GM12878 (cell line): ENCODE results near the gene DIDO1. TPM values are rescaled to one million over a fixed set of nuclear protein-coding genes. Genes with fewer than 3 reads are reported as not detected.
"Not testable (repeated sequence)": the region's sequence is repeated elsewhere in the genome, so short reads cannot be mapped to it uniquely, and the experiment has no call there.

Experiments used
- ATAC-seq: fragments of 200-7000 bp; cut with Tn5 transposase; 3 replicates; pipeline ENCODE4 v1.9.1; 2020; ENCODE audit warnings: mild to moderate bottlenecking, moderate library complexity
- BruUV-seq: library from RNA; stranded (reverse); fragments of 400-500 nt; replicated peaks from 2 replicates; lab custom pipeline; 2021; lab: Mats Ljungman, UMichigan
- CTCF ChIA-PET: fragments of 300-600 bp; sonication (Branson Sonifier 250); formaldehyde crosslinking; extraction: SDS; loops from one replicate; lab custom pipeline; 2021; ENCODE audit warnings: inconsistent platforms; lab: Yijun Ruan, JAX
- POLR2A ChIA-PET: fragments of 350-600 bp; formaldehyde crosslinking; extraction: SDS; loops from one replicate; lab custom pipeline; 2021; ENCODE audit warnings: inconsistent platforms; lab: Charles Lee
- RAD21 ChIA-PET: fragments of 300-600 bp; sonication (Branson Sonifier 250); formaldehyde crosslinking; loops from one replicate; lab custom pipeline; 2023; ENCODE audit warnings: antibody characterized with exemption; ENCODE audit not compliant: unreplicated experiment; lab: Charles Lee
- SMC1A ChIA-PET: fragments of 300-600 bp; sonication (Branson Sonifier 250); formaldehyde crosslinking; loops from one replicate; lab custom pipeline; 2023; ENCODE audit not compliant: unreplicated experiment, uncharacterized antibody; lab: Charles Lee
- DNase-seq: peaks from one replicate; pipeline ENCODE4 v3.0.0-alpha.2; 2011; ENCODE audit warnings: low read depth, low spot score
- FAIRE-seq: peaks from 3 replicates; lab custom pipeline; 2011; peaks lifted over from hg19 to GRCh38; lab: Jason Lieb, UNC
- H2AFZ ChIP-seq: 2 replicates; pipeline ENCODE4 v1.6.0; 2011; ENCODE audit warnings: low read depth, low read length, control low read depth; ENCODE audit not compliant: control insufficient read depth
- H3K27ac ChIP-seq: 2 replicates; pipeline ENCODE4 v1.5.1; 2011; ENCODE audit warnings: control low read depth; ENCODE audit not compliant: control insufficient read depth, insufficient read depth
- H3K27me3 ChIP-seq, 2 experiments: replicated peaks in 1 of 2; 2 replicates each; pipeline versions ENCODE4 v1.6.0 to v1.6.1; 2011; ENCODE audit warnings: low read length in 1 of 2; ENCODE audit not compliant: control insufficient read depth in 2 of 2, insufficient read depth in 2 of 2
- H3K36me3 ChIP-seq, 2 experiments: 2 replicates each; pipeline ENCODE4 v1.5.1; 2011; ENCODE audit warnings: low read length in 1 of 2; ENCODE audit not compliant: control insufficient read depth in 2 of 2, insufficient read depth in 2 of 2
- H3K4me1 ChIP-seq: 2 replicates; pipeline ENCODE4 v1.6.1; 2011; ENCODE audit warnings: mild to moderate bottlenecking, low read length, moderate library complexity, mixed read lengths; ENCODE audit not compliant: control insufficient read depth, insufficient read depth
- H3K4me2 ChIP-seq: 2 replicates; pipeline ENCODE4 v1.6.0; 2011; ENCODE audit warnings: control low read depth; ENCODE audit not compliant: control insufficient read depth, insufficient read depth
- H3K4me3 ChIP-seq: fragments of 200-600 bp; sonication (generic); 2 replicates; pipeline ENCODE4 v1.5.1; 2016
- H3K79me2 ChIP-seq: 2 replicates; pipeline ENCODE4 v1.6.0; 2011; ENCODE audit warnings: low read length; ENCODE audit not compliant: control insufficient read depth, insufficient read depth
- H3K9ac ChIP-seq: 2 replicates; pipeline ENCODE4 v1.8.0; 2011; ENCODE audit warnings: low read length, control low read depth, mixed read lengths; ENCODE audit not compliant: control insufficient read depth, insufficient read depth
- H3K9me3 ChIP-seq: replicated peaks from 3 replicates; pipeline ENCODE4 v1.5.1; 2011; ENCODE audit warnings: mild to moderate bottlenecking, low read length; ENCODE audit not compliant: control insufficient read depth, insufficient read depth
- H4K20me1 ChIP-seq: 2 replicates; pipeline ENCODE4 v1.6.0; 2011; ENCODE audit not compliant: control insufficient read depth, insufficient read depth
- CBFB ChIP-seq: IDR thresholded peaks from 2 replicates; pipeline ENCODE4 v1.6.1; 2016; ENCODE audit warnings: antibody characterized with exemption, low read depth
- PAX5 ChIP-seq: IDR thresholded peaks from 2 replicates; pipeline ENCODE4 v1.6.1; 2011; ENCODE audit warnings: low read depth, low read length, borderline replicate concordance
- PML ChIP-seq: IDR thresholded peaks from 2 replicates; pipeline ENCODE4 v1.6.1; 2012; ENCODE audit warnings: low read length, inconsistent platforms
- WGBS: methylation state at CpG from one replicate; pipeline ENCODE4 v1.1.6; 2016; ENCODE audit warnings: low lambda C conversion rate; ENCODE audit not compliant: insufficient replicate concordance, insufficient coverage; ENCODE audit errors: missing lambda C conversion rate; 5-methylcytosine and 5-hydroxymethylcytosine counted together
- in situ Hi-C: fragments of 300-500 bp; cut with MboI; formaldehyde crosslinking; loops from 9 replicates; pipeline ENCODE4 v1.14.3; 2018; ENCODE audit warnings: mixed read lengths
- intact Hi-C: fragments of 100-400 bp; cut with micrococcal nuclease; formaldehyde crosslinking; loops from one replicate; pipeline ENCODE4 v1.14.2; 2022; ENCODE audit not compliant: unreplicated experiment
- polyA plus RNA-seq, 11 experiments: library from polyadenylated mRNA; depleted of rRNA in 4 of 11; unstranded in 6 of 11; stranded (reverse) in 5 of 11; fragments of >200 nt; fragmentation: Nextera tagmentation in 4 of 11; fragmentation: Illumina TruSeq in 1 of 11; extraction: Ambion mirVana in 4 of 11; extraction: Trizol in 1 of 11; gene quantifications; 1 replicate in 1 of 11; 2 replicates in 10 of 11; pipeline versions ENCODE4 v1.2.1 to v1.2.3, GENCODE V29; 2011 to 2016; ENCODE audit warnings: inconsistent platforms in 2 of 11, missing spikeins in 2 of 11, low read depth in 1 of 11
- total RNA-seq, 4 experiments: library from RNA; depleted of rRNA in 3 of 4; stranded (reverse); fragments of >200 nt in 3 of 4; fragmentation: Illumina TruSeq in 1 of 4; extraction: Trizol in 1 of 4; gene quantifications; 2 replicates each; pipeline versions ENCODE4 v1.2.1 to v1.2.3, GENCODE V29; 2013 to 2021
- TF ChIP-seq, protein P1 (sequence below): fragments of 450-650 bp; IDR thresholded peaks from 2 replicates; pipeline ENCODE4 v1.6.1; 2016; ENCODE audit warnings: mild to moderate bottlenecking
- TF ChIP-seq, protein P2 (sequence below): IDR thresholded peaks from 2 replicates; pipeline ENCODE4 v1.6.1; 2011; ENCODE audit warnings: mild to moderate bottlenecking, low read depth, low read length, moderate library complexity; ENCODE audit not compliant: insufficient replicate concordance

The DIDO1 gene
- total and polyA plus RNA-seq, 10 of the 15 experiments (the other 5 are each of a cell fraction or from before 2014, with no cell fraction given), result 5.5 to 56.4 (median 38.4) TPM

DNA sequence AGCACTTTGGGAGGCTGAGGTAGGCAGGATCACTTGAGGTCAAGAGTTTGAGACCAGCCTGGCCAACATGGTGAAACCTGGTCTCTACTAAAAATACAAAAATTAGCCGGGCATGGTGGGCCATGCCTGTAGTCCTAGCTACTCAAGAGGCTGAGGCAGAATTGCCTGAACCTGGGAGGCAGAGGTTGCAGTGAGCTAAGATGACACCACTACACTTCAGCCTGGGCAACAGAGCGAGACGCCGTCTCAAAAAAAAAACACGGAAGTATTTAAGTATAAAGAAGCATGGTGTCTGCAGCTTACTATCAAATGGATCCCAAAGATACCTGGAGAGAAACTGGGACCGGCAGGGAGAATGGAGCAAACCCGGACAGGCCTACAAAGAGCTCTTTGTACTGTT is 77.4 kb downstream of the DIDO1 start:
- H3K27me3 ChIP-seq, BruUV-seq: not testable (repeated sequence)

DNA sequence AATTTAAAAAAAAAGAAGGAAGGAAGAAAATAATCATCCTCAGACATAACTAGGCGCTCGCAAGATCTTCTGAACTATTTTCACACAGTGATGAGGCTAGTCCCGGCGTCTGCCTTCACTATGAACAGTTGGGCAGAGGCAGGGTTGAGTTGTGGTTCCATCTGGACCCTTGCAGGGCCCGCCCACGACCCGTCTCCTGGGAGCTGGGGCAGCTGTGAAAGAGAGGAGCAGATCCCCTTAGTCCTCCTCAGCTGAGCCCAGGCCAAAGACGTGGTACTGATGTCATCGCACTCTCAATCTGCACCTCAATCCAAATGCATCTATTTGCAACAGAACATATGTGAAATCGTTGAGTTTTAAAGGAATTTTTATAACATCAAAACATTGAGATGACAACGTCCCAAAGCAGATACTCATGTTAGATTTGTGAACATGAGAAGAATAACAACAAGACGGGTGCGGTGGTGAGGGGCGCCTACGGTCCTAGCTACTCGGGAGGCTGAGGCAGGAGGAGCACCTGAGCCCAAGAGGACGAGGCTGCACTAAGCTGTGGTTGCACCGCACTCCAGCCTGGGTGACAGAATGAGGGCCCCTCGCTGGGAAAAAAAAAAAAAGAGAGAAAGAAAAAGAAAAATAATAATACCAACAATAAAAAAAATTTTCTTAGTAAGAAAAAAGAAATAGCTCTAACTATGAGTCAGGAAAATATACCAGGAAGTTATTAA is 80.0 kb downstream of the DIDO1 start:
- no peak overlapping the region for H2AFZ ChIP-seq
- FAIRE-seq (no peak), DNase-seq (no peak)
- in situ Hi-C loops, result no loop called here
- intact Hi-C loops, result no loop called here
- H4K20me1 ChIP-seq, result no peaks in the 10 kb centered on the region; the same call in 1 of the 2 replicates
- H3K27ac ChIP-seq, result no peak overlapping the region
- RAD21 ChIA-PET, result no interaction called here
- CTCF ChIA-PET, result interaction anchor here (0.7 to 1.2 kb wide), 2 partner anchors 133 to 230 kb away, joined by 3 read pairs; no protein-coding TSS in a partner anchor
- H3K4me2 ChIP-seq, result no peak overlapping the region
- TF ChIP-seq CBFB (no peak), PML (no peak)
- TF ChIP-seq, protein P1, sequence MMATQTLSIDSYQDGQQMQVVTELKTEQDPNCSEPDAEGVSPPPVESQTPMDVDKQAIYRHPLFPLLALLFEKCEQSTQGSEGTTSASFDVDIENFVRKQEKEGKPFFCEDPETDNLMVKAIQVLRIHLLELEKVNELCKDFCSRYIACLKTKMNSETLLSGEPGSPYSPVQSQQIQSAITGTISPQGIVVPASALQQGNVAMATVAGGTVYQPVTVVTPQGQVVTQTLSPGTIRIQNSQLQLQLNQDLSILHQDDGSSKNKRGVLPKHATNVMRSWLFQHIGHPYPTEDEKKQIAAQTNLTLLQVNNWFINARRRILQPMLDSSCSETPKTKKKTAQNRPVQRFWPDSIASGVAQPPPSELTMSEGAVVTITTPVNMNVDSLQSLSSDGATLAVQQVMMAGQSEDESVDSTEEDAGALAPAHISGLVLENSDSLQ, result no peak
- TF ChIP-seq, protein P2, sequence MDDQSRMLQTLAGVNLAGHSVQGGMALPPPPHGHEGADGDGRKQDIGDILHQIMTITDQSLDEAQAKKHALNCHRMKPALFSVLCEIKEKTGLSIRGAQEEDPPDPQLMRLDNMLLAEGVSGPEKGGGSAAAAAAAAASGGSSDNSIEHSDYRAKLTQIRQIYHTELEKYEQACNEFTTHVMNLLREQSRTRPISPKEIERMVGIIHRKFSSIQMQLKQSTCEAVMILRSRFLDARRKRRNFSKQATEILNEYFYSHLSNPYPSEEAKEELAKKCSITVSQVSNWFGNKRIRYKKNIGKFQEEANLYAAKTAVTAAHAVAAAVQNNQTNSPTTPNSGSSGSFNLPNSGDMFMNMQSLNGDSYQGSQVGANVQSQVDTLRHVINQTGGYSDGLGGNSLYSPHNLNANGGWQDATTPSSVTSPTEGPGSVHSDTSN, result no peak
- TF ChIP-seq, all 136 proteins: peak for 0
- ChIA-PET POLR2A (interaction anchor here (0.6 kb wide), 1 partner anchor 45 kb away, joined by 4 read pairs; no protein-coding TSS in a partner anchor), SMC1A (no interaction called here)
- WGBS, result 89% methylated on average over 18 of the region's 19 CpGs
- ATAC-seq, result no peak
- Histone ChIP-seq H3K27me3 (no peaks in the 10 kb centered on the region; a peak in 1 of 4 replicates), H3K79me2 (no peaks in the 10 kb centered on the region), H3K4me3 (no peak overlapping the region), H3K9me3 (no peaks in the 10 kb centered on the region), H3K9ac (no peak overlapping the region), H3K36me3 (peaks cover 0 to 3% of the 10 kb centered on the region in 2 experiments; a peak in 1 of 4 replicates), H3K4me1 (no peaks in the 10 kb centered on the region)
- BruUV-seq, result no TSS peak

More for the DNA sequence above, 77.4 kb downstream of the DIDO1 start:
- in situ Hi-C loops, H3K27ac ChIP-seq, H3K4me2 ChIP-seq, DNase-seq, FAIRE-seq, POLR2A ChIA-PET, H3K4me3 ChIP-seq, H3K79me2 ChIP-seq, ATAC-seq, RAD21 ChIA-PET, H2AFZ ChIP-seq, H3K36me3 ChIP-seq, H3K9ac ChIP-seq, intact Hi-C loops, H3K4me1 ChIP-seq, H4K20me1 ChIP-seq, H3K9me3 ChIP-seq: not testable (repeated sequence)
- WGBS, result 93% methylated on average over 7 of the region's 7 CpGs
- CTCF ChIA-PET, result interaction anchor here (0.6 to 1.9 kb wide), 3 partner anchors 41 to 200 kb away, joined by 3 to 4 read pairs (median 3); no protein-coding TSS in a partner anchor
- SMC1A ChIA-PET, result interaction anchor here (0.9 to 1.5 kb wide), 4 partner anchors 10 to 26 kb away, joined by 3 to 5 read pairs (median 4); partner anchors contain the start of gene TCFL5
- TF ChIP-seq PAX5, result 0 out of 2 replicates have a peak, but pooled peaks have one; percentile 34
- TF ChIP-seq, all 136 proteins: peak for 1; not testable (repeated sequence) for 135
